WTC11 (cell line): ENCODE results near the gene TXNDC2. TPM values are rescaled to one million over a fixed set of nuclear protein-coding genes. Genes with fewer than 3 reads are reported as not detected.

ENCODE experiments used
- ATAC-seq: fragments of 200-7000 bp; cut with Tn5 transposase; 2 replicates; pipeline ENCODE4 v1.10.0; 2021; ENCODE audit warnings: mild to moderate bottlenecking, moderate library complexity
- CTCF ChIA-PET: fragments of 300-600 bp; sonication (Branson Sonifier 250); formaldehyde crosslinking; loops from one replicate; lab custom pipeline; 2021; ENCODE audit warnings: antibody characterized with exemption; lab: Charles Lee
- POLR2A ChIA-PET: fragments of 350-600 bp; sonication (Branson Sonifier 250); formaldehyde crosslinking; loops from one replicate; lab custom pipeline; 2021; ENCODE audit warnings: antibody characterized with exemption; lab: Charles Lee
- DNase-seq: peaks from one replicate; pipeline ENCODE4 v3.0.0; 2021; ENCODE audit warnings: low spot score
- H3K27ac Mint-ChIP-seq: 2 replicates; pipeline ENCODE4 v1.8.0; 2021; ENCODE audit warnings: mixed read lengths
- H3K27me3 Mint-ChIP-seq: 2 replicates; pipeline ENCODE4 v1.8.0; 2021; ENCODE audit warnings: low read depth, mild to moderate bottlenecking, moderate library complexity, mixed read lengths
- H3K36me3 Mint-ChIP-seq: 2 replicates; pipeline ENCODE4 v1.8.0; 2021; ENCODE audit warnings: mixed read lengths
- H3K4me1 Mint-ChIP-seq: 2 replicates; pipeline ENCODE4 v1.8.0; 2022; ENCODE audit warnings: mixed read lengths
- H3K4me3 Mint-ChIP-seq: 2 replicates; pipeline ENCODE4 v1.8.0; 2021; ENCODE audit warnings: mild to moderate bottlenecking, moderate library complexity, mixed read lengths
- H3K9me3 Mint-ChIP-seq: 2 replicates; pipeline ENCODE4 v1.8.0; 2021; ENCODE audit warnings: mixed read lengths
- ATF1 ChIP-seq: sonication (generic); formaldehyde crosslinking; IDR thresholded peaks from 2 replicates; pipeline ENCODE4 v1.8.1; 2023; ENCODE audit warnings: mild to moderate bottlenecking, moderate library complexity, missing genetic modification reagents
- CDX4 ChIP-seq: fragments of 250-450 bp; sonication (Bioruptor Pico); IDR thresholded peaks from 2 replicates; pipeline ENCODE4 v1.9.0; 2021; ENCODE audit warnings: moderate library complexity, mild to moderate bottlenecking, inconsistent platforms, borderline replicate concordance
- E2F1 ChIP-seq: sonication (generic); formaldehyde crosslinking; IDR thresholded peaks from 2 replicates; pipeline ENCODE4 v1.8.0; 2022; ENCODE audit warnings: mild to moderate bottlenecking, missing genetic modification reagents
- E2F5 ChIP-seq: sonication (generic); formaldehyde crosslinking; IDR thresholded peaks from 2 replicates; pipeline ENCODE4 v1.8.1; 2022; ENCODE audit warnings: mild to moderate bottlenecking, moderate library complexity, missing genetic modification reagents
- ERG ChIP-seq: fragments of 250-450 bp; sonication (Bioruptor Pico); IDR thresholded peaks from 2 replicates; pipeline ENCODE4 v1.8.0; 2021; ENCODE audit warnings: mild to moderate bottlenecking
- GABPB1 ChIP-seq: sonication (generic); formaldehyde crosslinking; IDR thresholded peaks from 2 replicates; pipeline ENCODE4 v1.8.1; 2023; ENCODE audit warnings: mild to moderate bottlenecking, missing genetic modification reagents
- MLX ChIP-seq: sonication (generic); formaldehyde crosslinking; IDR thresholded peaks from 2 replicates; pipeline ENCODE4 v1.8.1; 2023; ENCODE audit warnings: mild to moderate bottlenecking, missing genetic modification reagents, moderate library complexity
- NFATC4 ChIP-seq: fragments of 250-450 bp; sonication (Bioruptor Pico); IDR thresholded peaks from 2 replicates; pipeline ENCODE4 v1.9.0; 2021; ENCODE audit warnings: mild to moderate bottlenecking
- NR1H2 ChIP-seq: sonication (generic); formaldehyde crosslinking; IDR thresholded peaks from 2 replicates; pipeline ENCODE4 v1.9.0; 2021; ENCODE audit warnings: mild to moderate bottlenecking, moderate library complexity, missing genetic modification reagents
- NR3C1 ChIP-seq: sonication (generic); formaldehyde crosslinking; conservative IDR thresholded peaks from 2 replicates; pipeline ENCODE4 v1.8.1; 2023; ENCODE audit warnings: low read depth, mild to moderate bottlenecking, missing genetic modification reagents
- OVOL2 ChIP-seq: fragments of 250-450 bp; sonication (Bioruptor Pico); IDR thresholded peaks from 2 replicates; pipeline ENCODE4 v1.9.0; 2021; ENCODE audit warnings: mild to moderate bottlenecking, borderline replicate concordance
- SMAD4 ChIP-seq: sonication (generic); formaldehyde crosslinking; IDR thresholded peaks from 2 replicates; pipeline ENCODE4 v1.8.0; 2022; ENCODE audit warnings: mild to moderate bottlenecking, missing genetic modification reagents
- SP1 ChIP-seq: sonication (generic); formaldehyde crosslinking; conservative IDR thresholded peaks from 2 replicates; pipeline ENCODE4 v1.8.1; 2022; ENCODE audit warnings: missing genetic modification reagents
- ZBTB21 ChIP-seq: sonication (generic); formaldehyde crosslinking; IDR thresholded peaks from 2 replicates; pipeline ENCODE4 v1.8.1; 2023; ENCODE audit warnings: mild to moderate bottlenecking, missing genetic modification reagents, borderline replicate concordance
- ZNF219 ChIP-seq: sonication (generic); formaldehyde crosslinking; IDR thresholded peaks from 2 replicates; pipeline ENCODE4 v1.8.0; 2023; ENCODE audit warnings: missing genetic modification reagents, mild to moderate bottlenecking, borderline replicate concordance
- ZNF263 ChIP-seq: sonication (generic); formaldehyde crosslinking; IDR thresholded peaks from 2 replicates; pipeline ENCODE4 v1.8.1; 2022; ENCODE audit warnings: low read depth, mild to moderate bottlenecking, moderate library complexity, missing genetic modification reagents
- ZNF396 ChIP-seq: fragments of 250-450 bp; sonication (Bioruptor Pico); IDR thresholded peaks from 2 replicates; pipeline ENCODE4 v1.8.0; 2021; ENCODE audit warnings: mild to moderate bottlenecking, moderate library complexity, borderline replicate concordance
- ZNF532 ChIP-seq: fragments of 250-450 bp; sonication (Bioruptor Pico); IDR thresholded peaks from 2 replicates; pipeline ENCODE4 v1.9.0; 2021; ENCODE audit warnings: mild to moderate bottlenecking, borderline replicate concordance
- total RNA-seq: library from RNA; stranded (reverse); gene quantifications from 3 replicates; pipeline ENCODE4 v1.2.3, GENCODE V29; 2021
- TF ChIP-seq, protein P1 (sequence below): sonication (generic); formaldehyde crosslinking; IDR thresholded peaks from 2 replicates; pipeline ENCODE4 v1.8.0; 2022; ENCODE audit warnings: mild to moderate bottlenecking, missing genetic modification reagents
- TF ChIP-seq, protein P2 (sequence below): fragments of 250-450 bp; sonication (Bioruptor Pico); IDR thresholded peaks from 2 replicates; pipeline ENCODE4 v1.9.0; 2021; ENCODE audit warnings: mild to moderate bottlenecking

The TXNDC2 gene
- total RNA-seq, 1 experiment from 2014 or later: 0.26 TPM

- TF ChIP-seq E2F5 (CRISPR knock-in tag) (no peak), ZNF263 (CRISPR knock-in tag) (no peak)
Measured at GRCh38 chr18:9886005-9886348, 204 bp downstream of the TXNDC2 start (continued).

DNA sequence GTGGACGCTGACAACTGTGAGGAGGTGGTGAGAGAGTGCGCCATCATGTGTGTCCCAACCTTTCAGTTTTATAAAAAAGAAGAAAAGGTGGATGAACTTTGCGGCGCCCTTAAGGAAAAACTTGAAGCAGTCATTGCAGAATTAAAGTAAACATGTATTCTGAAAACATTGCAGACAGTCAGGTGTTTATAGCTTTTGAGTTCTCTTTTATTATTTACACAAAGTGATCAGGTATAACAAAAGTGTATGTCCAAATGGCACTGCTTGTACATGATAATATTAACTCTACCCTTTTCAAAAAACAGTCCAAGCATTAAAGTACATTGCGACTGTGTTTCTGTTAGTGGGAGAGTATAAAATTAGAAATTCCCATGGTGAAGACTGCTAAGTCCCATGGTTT is 2.2 kb downstream of the TXNDC2 start:
- H3K9me3 Mint-ChIP-seq: peaks cover 8% of the 10 kb centered on the region
- TF ChIP-seq ATF1: no peak
- TF ChIP-seq MLX (CRISPR knock-in tag): no peak
- TF ChIP-seq CDX4 (CRISPR knock-in tag): no peak
- TF ChIP-seq NFATC4: no peak
- TF ChIP-seq ZNF396: no peak
- TF ChIP-seq SP1 (CRISPR knock-in tag): no peak
- TF ChIP-seq ERG (CRISPR knock-in tag): no peak
- no peak for TF ChIP-seq OVOL2 (CRISPR knock-in tag)
- TF ChIP-seq, protein P1, sequence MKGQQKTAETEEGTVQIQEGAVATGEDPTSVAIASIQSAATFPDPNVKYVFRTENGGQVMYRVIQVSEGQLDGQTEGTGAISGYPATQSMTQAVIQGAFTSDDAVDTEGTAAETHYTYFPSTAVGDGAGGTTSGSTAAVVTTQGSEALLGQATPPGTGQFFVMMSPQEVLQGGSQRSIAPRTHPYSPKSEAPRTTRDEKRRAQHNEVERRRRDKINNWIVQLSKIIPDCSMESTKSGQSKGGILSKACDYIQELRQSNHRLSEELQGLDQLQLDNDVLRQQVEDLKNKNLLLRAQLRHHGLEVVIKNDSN: no peak
- TF ChIP-seq NR1H2 (CRISPR knock-in tag): no peak
- TF ChIP-seq ZNF532 (CRISPR knock-in tag): no peak
- TF ChIP-seq ZNF219 (CRISPR knock-in tag): no peak
- no peak for TF ChIP-seq E2F1 (CRISPR knock-in tag)
- TF ChIP-seq ZBTB21 (CRISPR knock-in tag): no peak
- TF ChIP-seq, protein P2, sequence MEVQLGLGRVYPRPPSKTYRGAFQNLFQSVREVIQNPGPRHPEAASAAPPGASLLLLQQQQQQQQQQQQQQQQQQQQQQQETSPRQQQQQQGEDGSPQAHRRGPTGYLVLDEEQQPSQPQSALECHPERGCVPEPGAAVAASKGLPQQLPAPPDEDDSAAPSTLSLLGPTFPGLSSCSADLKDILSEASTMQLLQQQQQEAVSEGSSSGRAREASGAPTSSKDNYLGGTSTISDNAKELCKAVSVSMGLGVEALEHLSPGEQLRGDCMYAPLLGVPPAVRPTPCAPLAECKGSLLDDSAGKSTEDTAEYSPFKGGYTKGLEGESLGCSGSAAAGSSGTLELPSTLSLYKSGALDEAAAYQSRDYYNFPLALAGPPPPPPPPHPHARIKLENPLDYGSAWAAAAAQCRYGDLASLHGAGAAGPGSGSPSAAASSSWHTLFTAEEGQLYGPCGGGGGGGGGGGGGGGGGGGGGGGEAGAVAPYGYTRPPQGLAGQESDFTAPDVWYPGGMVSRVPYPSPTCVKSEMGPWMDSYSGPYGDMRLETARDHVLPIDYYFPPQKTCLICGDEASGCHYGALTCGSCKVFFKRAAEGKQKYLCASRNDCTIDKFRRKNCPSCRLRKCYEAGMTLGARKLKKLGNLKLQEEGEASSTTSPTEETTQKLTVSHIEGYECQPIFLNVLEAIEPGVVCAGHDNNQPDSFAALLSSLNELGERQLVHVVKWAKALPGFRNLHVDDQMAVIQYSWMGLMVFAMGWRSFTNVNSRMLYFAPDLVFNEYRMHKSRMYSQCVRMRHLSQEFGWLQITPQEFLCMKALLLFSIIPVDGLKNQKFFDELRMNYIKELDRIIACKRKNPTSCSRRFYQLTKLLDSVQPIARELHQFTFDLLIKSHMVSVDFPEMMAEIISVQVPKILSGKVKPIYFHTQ (CRISPR knock-in tag): no peak
- no peak for TF ChIP-seq NR3C1 (CRISPR knock-in tag)
- TF ChIP-seq GABPB1 (CRISPR knock-in tag): no peak
- TF ChIP-seq SMAD4 (CRISPR knock-in tag): no peak
- no peak overlapping the region for H3K27ac Mint-ChIP-seq
- ChIA-PET POLR2A (no interaction called here), CTCF (no interaction called here)
- H3K4me1 Mint-ChIP-seq: no peaks in the 10 kb centered on the region
- no peak for ATAC-seq
- DNase-seq: no peak
- H3K27me3 Mint-ChIP-seq: no peaks in the 10 kb centered on the region
- no peak overlapping the region for H3K4me3 Mint-ChIP-seq
- H3K36me3 Mint-ChIP-seq: no peaks in the 10 kb centered on the region
